DMS114 treated with DMSO at 0.1 percent for 48 hours (cell line): ENCODE measurements around the gene FAM76B.

Source experiments
- DNase-seq: peaks from one replicate; lab custom pipeline; 2025; ENCODE audit not compliant: unreplicated experiment; lab: John Stamatoyannopoulos, UW

Gene FAM76B

GRCh38 chr11:95734009-95734572, 55.5 kb downstream of the FAM76B start:
- no peak for DNase-seq

- DNase-seq, result no peak
Measured at GRCh38 chr11:95732930-95733602, 56.5 kb downstream of the FAM76B start.

GRCh38 chr11:95729462-95729861, 60.1 kb downstream of the FAM76B start:
- DNase-seq, result no peak

- no peak for DNase-seq
Measured at GRCh38 chr11:95728790-95729189, 60.8 kb downstream of the FAM76B start.

GRCh38 chr11:95728094-95728493, 61.5 kb downstream of the FAM76B start:
- no peak for DNase-seq

GRCh38 chr11:95727620-95728019, 62.0 kb downstream of the FAM76B start:
- DNase-seq, result no peak

- DNase-seq, result no peak
Measured at GRCh38 chr11:95727111-95727510, 62.5 kb downstream of the FAM76B start.

- DNase-seq, result no peak
Measured at GRCh38 chr11:95725196-95725595, 64.4 kb downstream of the FAM76B start.

- no peak for DNase-seq
Measured at GRCh38 chr11:95723361-95723942, 66.1 kb downstream of the FAM76B start.

- no peak for DNase-seq
Measured at GRCh38 chr11:95720195-95720594, 69.4 kb downstream of the FAM76B start.
